GM19438 (cell line): Measurements from ENCODE around the gene RLN3.
"Not testable (repeated sequence)": the region's sequence is repeated elsewhere in the genome, so short reads cannot be mapped to it uniquely, and the experiment has no call there.

Source experiments
- ATAC-seq: cut with Tn5 transposase; IDR thresholded peaks from one replicate; pipeline ENCODE4 v1.9.1; 2021; ENCODE audit warnings: low read depth; ENCODE audit not compliant: unreplicated experiment

RLN3 gene

GRCh38 chr19:14019100-14019499 lies 8.8 kb upstream of the RLN3 start:
- ATAC-seq, result no peak

- not testable (repeated sequence) for ATAC-seq
These were observed 8.2 kb upstream of the RLN3 start for GRCh38 chr19:14019739-14020138.

GRCh38 chr19:14021474-14021873 lies 6.5 kb upstream of the RLN3 start:
- no peak for ATAC-seq

- no peak for ATAC-seq
These were observed 5.5 kb upstream of the RLN3 start for GRCh38 chr19:14022469-14022868.

- no peak for ATAC-seq
These were observed 4.3 kb upstream of the RLN3 start for GRCh38 chr19:14023404-14024235.

GRCh38 chr19:14026652-14027192 lies 1.2 kb upstream of the RLN3 start:
- not testable (repeated sequence) for ATAC-seq

GRCh38 chr19:14028901-14029300 lies 953 bp downstream of the RLN3 start:
- no peak for ATAC-seq

- no peak for ATAC-seq
These were observed 3.2 kb downstream of the RLN3 start for GRCh38 chr19:14030997-14031718.

- ATAC-seq, result peak; percentile 62
These were observed 4.0 kb downstream of the RLN3 start, which contains the start of gene IL27RA for GRCh38 chr19:14031719-14032480. TSS of gene IL27RA (plus strand) at chr19:14031762. CDS start at chr19:14031873, 111 bp downstream.

GRCh38 chr19:14033946-14034345 lies 6.0 kb downstream of the RLN3 start:
- ATAC-seq, result no peak

- ATAC-seq, result not testable (repeated sequence)
These were observed 7.2 kb downstream of the RLN3 start for GRCh38 chr19:14035159-14035558.

- no peak for ATAC-seq
These were observed 7.8 kb downstream of the RLN3 start for GRCh38 chr19:14035706-14036105.

GRCh38 chr19:14039181-14039580 lies 11.2 kb downstream of the RLN3 start:
- no peak for ATAC-seq

GRCh38 chr19:14042659-14043608 lies 15.0 kb downstream of the RLN3 start:
- ATAC-seq, result peak; percentile 58

GRCh38 chr19:14047866-14048265 lies 19.9 kb downstream of the RLN3 start:
- ATAC-seq, result not testable (repeated sequence)

- no peak for ATAC-seq
These were observed 20.6 kb downstream of the RLN3 start for GRCh38 chr19:14048443-14049153.

- no peak for ATAC-seq
These were observed 22.6 kb downstream of the RLN3 start for GRCh38 chr19:14050512-14050911.

GRCh38 chr19:14050961-14051360 lies 23.0 kb downstream of the RLN3 start:
- ATAC-seq, result not testable (repeated sequence)

- ATAC-seq, result no peak
These were observed 24.0 kb downstream of the RLN3 start for GRCh38 chr19:14051980-14052379.
